ENCODE data around the gene TNFRSF19.

TNFRSF19 gene

DNA sequence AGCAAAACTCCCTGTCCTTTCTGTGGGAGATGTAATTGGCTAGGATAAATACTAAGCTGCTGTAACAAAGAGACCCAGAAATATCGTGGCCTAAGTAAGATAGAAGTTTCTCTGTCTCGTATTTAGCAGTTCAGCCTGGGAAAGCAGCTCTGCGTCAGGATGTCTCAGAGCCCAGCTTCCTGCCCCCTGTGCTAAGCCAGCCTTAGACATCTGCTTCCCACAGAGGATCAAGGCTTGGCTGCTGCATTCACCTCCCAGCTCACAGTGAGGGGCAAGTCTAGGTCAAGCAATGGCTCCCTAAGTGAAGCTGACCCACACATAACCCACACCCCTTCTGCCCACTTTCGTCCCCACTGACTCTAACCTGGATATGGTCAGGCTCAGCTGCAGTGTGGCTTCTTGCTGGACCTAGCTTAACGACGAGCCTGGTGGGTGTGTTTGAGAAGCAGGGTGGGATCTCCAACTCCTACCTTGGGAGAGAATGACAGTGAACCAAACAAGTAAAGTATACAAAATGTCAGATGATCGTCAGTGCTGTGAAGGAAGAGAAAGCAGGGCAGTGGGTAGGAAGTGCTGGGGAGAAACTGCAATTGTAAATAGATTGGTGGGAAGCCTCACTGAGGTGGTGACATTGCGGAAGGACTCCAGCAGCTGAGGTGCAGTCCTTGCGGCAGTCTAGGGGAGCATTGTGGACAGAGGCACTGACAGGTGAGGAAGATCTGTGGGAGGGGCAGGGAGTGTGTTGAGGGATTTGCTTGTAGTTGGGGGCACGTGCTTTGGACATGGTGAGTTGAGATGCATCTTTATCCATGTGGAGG, 82.9 kb downstream of the TNFRSF19 start:
- DNase-seq: no peak
- Histone ChIP-seq H3K9me2 (replicated peaks; ENCODE audit: insufficient read depth, low read length) (no peaks in the 10 kb centered on the region), H2AFZ (ENCODE audit: low read length) (no peak overlapping the region), H3K9ac (ENCODE audit: low read length) (no peak overlapping the region), H3K36me3 (replicated peaks; ENCODE audit: insufficient read depth, low read length) (no peaks in the 10 kb centered on the region), H3K27ac (ENCODE audit: low read length) (no peak overlapping the region), H3K9me3 (replicated peaks; ENCODE audit: insufficient read depth, low read length) (no peaks in the 10 kb centered on the region), H3F3A (ENCODE audit: insufficient read depth, low read length) (no peaks in the 10 kb centered on the region), H3K4me3 (ENCODE audit: low read length) (no peak overlapping the region), H3K4me1 (ENCODE audit: low read length) (no peaks in the 10 kb centered on the region), H3K4me2 (ENCODE audit: low read depth, low read length) (no peak overlapping the region), H3K27me3 (replicated peaks; ENCODE audit: insufficient read depth, low read length) (no peaks in the 10 kb centered on the region), H4K20me1 (ENCODE audit: insufficient read depth, low read length) (no peaks in the 10 kb centered on the region), H3K79me2 (ENCODE audit: low read length) (no peaks in the 10 kb centered on the region)
- TF ChIP-seq, protein P1, sequence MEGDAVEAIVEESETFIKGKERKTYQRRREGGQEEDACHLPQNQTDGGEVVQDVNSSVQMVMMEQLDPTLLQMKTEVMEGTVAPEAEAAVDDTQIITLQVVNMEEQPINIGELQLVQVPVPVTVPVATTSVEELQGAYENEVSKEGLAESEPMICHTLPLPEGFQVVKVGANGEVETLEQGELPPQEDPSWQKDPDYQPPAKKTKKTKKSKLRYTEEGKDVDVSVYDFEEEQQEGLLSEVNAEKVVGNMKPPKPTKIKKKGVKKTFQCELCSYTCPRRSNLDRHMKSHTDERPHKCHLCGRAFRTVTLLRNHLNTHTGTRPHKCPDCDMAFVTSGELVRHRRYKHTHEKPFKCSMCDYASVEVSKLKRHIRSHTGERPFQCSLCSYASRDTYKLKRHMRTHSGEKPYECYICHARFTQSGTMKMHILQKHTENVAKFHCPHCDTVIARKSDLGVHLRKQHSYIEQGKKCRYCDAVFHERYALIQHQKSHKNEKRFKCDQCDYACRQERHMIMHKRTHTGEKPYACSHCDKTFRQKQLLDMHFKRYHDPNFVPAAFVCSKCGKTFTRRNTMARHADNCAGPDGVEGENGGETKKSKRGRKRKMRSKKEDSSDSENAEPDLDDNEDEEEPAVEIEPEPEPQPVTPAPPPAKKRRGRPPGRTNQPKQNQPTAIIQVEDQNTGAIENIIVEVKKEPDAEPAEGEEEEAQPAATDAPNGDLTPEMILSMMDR (IDR thresholded peaks at IDR 0.05; ENCODE audit: low read length): no peak
- TF ChIP-seq EZH2 (optimal IDR thresholded peaks at IDR 0.05; ENCODE audit: low read depth, low read length): no peak
- TF ChIP-seq EZH2phosphoT487 (IDR thresholded peaks at IDR 0.05; ENCODE audit: low read length): no peak

DNA sequence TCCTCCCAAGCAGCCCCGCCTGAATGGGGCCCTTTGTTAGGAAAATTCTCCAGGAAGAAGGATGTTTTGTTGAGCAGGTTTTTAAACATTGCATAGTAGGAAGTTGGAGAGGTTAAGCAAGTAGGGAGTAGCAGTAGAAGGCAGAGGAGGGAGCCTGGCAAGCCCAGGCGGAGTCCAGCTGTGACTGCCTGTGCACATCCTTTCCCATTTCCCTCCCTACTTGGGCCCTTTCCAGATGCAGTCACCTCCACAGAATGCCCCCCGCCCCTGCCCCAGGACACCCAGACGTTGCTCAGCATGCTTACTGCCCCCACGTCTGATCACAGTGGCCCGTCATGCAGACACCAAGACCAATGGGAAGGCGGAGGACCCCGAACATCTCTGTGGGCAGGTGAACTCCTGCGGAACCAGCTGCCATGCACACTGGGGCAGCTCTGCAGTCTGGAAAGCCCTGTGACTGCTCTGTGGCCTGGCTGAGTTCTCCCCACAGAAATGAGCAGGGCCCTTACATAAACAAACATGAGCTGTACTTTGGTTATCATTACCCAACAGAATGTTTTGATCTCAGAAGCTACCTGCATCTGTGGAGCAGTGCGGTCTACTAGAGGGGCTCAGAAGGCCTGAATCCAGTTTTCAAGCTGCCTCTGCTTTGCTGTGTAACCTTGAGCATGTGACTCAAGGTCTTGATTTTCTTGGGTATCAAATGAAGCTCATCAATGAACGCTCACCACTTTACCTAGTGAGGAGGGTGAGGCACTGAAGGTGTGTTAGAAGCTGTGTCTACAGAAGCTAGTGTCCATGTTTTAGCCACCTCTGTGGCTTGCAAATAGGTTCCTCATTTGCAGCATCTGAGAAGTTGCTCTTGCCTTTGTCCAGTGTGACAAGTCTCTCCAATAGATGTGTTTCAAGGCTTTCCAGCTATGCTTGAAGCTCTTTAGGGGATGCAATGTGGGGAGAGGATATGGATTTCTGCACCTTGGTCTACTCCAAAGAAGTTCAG, 84.2 kb downstream of the TNFRSF19 start:
- H3K4me2 ChIP-seq (ENCODE audit: low read depth, low read length): no peak overlapping the region
- no peak overlapping the region for H3K9ac ChIP-seq (ENCODE audit: low read length)
- H3K4me3 ChIP-seq (ENCODE audit: low read length): no peak overlapping the region
- no peak overlapping the region for H3K27ac ChIP-seq (ENCODE audit: low read length)
- no peaks in the 10 kb centered on the region for H3K4me1 ChIP-seq (ENCODE audit: low read length)
- no peaks in the 10 kb centered on the region for H3K27me3 ChIP-seq (replicated peaks; ENCODE audit: insufficient read depth, low read length)
- no peak overlapping the region for H2AFZ ChIP-seq (ENCODE audit: low read length)
- no peaks in the 10 kb centered on the region for H3K9me2 ChIP-seq (replicated peaks; ENCODE audit: insufficient read depth, low read length)
- TF ChIP-seq, protein P1 (IDR thresholded peaks at IDR 0.05; ENCODE audit: low read length): no peak
- TF ChIP-seq EZH2phosphoT487 (IDR thresholded peaks at IDR 0.05; ENCODE audit: low read length) (no peak), EZH2 (optimal IDR thresholded peaks at IDR 0.05; ENCODE audit: low read depth, low read length) (no peak)
- no peaks in the 10 kb centered on the region for H3K36me3 ChIP-seq (replicated peaks; ENCODE audit: insufficient read depth, low read length)
- H4K20me1 ChIP-seq (ENCODE audit: insufficient read depth, low read length): no peaks in the 10 kb centered on the region
- H3K79me2 ChIP-seq (ENCODE audit: low read length): no peaks in the 10 kb centered on the region
- DNase-seq: no peak
- no peaks in the 10 kb centered on the region for H3F3A ChIP-seq (ENCODE audit: insufficient read depth, low read length)
- no peaks in the 10 kb centered on the region for H3K9me3 ChIP-seq (replicated peaks; ENCODE audit: insufficient read depth, low read length)

DNA sequence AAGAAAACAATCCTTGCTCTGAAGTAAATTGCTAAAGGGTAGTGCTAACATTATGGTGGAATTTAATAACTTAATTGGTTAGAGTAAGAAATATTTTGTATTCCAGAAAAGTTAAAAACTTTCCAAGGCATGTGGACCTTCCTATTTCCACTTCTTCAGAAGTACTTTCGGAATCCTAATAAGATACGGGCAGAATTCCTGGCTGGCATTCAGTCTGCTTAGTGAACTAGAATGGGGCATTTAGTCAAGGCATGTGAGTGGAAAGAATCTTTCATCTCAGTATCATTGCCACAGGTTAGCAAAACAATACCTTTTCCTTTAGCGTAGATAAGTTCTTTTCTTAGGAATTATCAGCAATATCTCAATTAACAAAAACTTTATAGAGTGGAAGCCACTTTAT, 85.1 kb downstream of the TNFRSF19 start:
- TF ChIP-seq, protein P1 (IDR thresholded peaks at IDR 0.05; ENCODE audit: low read length): no peak
- TF ChIP-seq EZH2 (optimal IDR thresholded peaks at IDR 0.05; ENCODE audit: low read depth, low read length) (no peak), EZH2phosphoT487 (IDR thresholded peaks at IDR 0.05; ENCODE audit: low read length) (no peak)

More for the DNA sequence above, 85.1 kb downstream of the TNFRSF19 start:
- H3K9me2 ChIP-seq (replicated peaks; ENCODE audit: insufficient read depth, low read length): no peaks in the 10 kb centered on the region
- no peak overlapping the region for H3K4me2 ChIP-seq (ENCODE audit: low read depth, low read length)
- H3K27me3 ChIP-seq (replicated peaks; ENCODE audit: insufficient read depth, low read length): no peaks in the 10 kb centered on the region
- H4K20me1 ChIP-seq (ENCODE audit: insufficient read depth, low read length): no peaks in the 10 kb centered on the region
- no peaks in the 10 kb centered on the region for H3K36me3 ChIP-seq (replicated peaks; ENCODE audit: insufficient read depth, low read length)
- no peaks in the 10 kb centered on the region for H3F3A ChIP-seq (ENCODE audit: insufficient read depth, low read length)
- H3K9me3 ChIP-seq (replicated peaks; ENCODE audit: insufficient read depth, low read length): no peaks in the 10 kb centered on the region
- H3K4me3 ChIP-seq (ENCODE audit: low read length): no peak overlapping the region
- no peak overlapping the region for H3K9ac ChIP-seq (ENCODE audit: low read length)
- H2AFZ ChIP-seq (ENCODE audit: low read length): no peak overlapping the region
- H3K4me1 ChIP-seq (ENCODE audit: low read length): no peaks in the 10 kb centered on the region
- no peak for DNase-seq
- H3K27ac ChIP-seq (ENCODE audit: low read length): no peak overlapping the region
- no peaks in the 10 kb centered on the region for H3K79me2 ChIP-seq (ENCODE audit: low read length)

All from MM.1S (cell line).